DMS53 (cell line): ENCODE data around the gene CCN5.
A peak's percentile ranks its signal among the peaks of the same experiment; 100 is the strongest.

ENCODE experiments used
- DNase-seq: peaks from one replicate; lab custom pipeline; 2025; lab: John Stamatoyannopoulos, UW

Gene CCN5

DNA sequence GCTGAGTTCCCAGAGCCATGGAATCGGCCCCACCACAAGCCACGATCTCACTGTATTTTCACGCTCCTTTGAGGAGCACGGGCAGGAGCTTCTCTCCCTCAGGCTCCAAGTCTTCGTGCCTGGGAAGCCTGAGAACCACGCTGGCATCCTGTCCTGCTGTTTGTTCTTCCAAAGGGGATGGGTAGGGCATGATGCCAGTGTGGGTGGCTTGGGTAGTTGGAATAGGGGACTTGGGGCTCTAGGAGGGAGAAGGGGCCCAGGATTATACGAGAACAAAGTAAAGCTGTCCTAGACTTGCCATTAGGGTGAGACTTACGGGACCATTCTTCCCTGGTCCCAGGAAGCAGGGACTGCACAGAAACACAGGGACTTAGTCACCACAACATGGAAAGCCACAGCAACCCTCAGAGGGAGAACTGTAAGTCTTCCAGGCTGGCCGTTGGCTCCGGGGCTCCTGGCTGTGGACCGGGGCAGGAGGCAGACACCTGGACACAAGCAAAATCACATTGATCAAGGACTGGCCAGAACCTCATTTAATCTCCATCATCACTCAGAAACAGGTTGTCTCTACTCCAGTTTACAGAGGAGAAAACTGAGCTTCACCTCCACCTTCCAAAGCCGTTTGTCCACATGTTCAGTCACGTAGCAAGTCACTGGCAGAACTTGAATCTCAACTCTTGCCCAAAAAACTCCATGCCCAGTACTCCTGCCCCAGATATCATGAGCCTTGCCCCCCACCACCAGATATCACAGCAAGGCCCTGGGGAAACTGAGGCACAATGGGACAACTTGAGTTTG is 1.3 kb downstream of the CCN5 start:
- DNase-seq, result no peak

DNA sequence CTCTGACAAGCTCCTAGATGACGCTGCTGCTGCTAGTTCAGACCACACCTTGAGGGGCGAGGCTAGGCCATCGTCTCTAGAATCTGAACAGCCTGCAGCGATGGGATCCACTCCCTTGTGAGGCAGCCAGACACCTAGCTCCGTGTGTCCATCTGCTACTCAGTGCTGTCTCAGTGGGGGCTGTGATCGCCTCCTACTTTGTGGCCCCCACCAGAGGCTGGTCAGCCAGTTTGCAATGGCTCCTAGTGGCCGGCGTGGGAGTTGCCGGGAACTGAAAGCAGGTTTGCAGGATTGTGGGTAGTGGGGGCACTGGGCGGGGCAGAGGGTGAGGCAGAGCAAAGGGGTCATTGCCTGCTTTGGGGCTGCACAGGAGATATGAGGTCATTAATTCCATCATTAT is 2.8 kb downstream of the CCN5 start:
- peak; percentile 25 for DNase-seq

DNA sequence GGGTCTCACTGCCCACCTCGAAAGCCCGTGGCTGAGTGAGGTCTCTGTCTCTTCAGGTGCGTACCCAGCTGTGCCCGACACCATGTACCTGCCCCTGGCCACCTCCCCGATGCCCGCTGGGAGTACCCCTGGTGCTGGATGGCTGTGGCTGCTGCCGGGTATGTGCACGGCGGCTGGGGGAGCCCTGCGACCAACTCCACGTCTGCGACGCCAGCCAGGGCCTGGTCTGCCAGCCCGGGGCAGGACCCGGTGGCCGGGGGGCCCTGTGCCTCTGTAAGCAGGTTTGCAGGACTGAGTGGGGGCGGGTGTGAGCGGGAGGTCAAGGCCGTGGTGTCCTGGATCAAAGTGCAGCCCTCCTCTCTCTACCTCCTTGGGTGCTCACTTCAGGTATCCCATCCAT is 4.7 kb downstream of the CCN5 start:
- no peak for DNase-seq

GRCh38 chr20:44720621-44720996 is 5.4 kb downstream of the CCN5 start:
- DNase-seq, result no peak

GRCh38 chr20:44720997-44721784 is 6.0 kb downstream of the CCN5 start:
- no peak for DNase-seq

DNA sequence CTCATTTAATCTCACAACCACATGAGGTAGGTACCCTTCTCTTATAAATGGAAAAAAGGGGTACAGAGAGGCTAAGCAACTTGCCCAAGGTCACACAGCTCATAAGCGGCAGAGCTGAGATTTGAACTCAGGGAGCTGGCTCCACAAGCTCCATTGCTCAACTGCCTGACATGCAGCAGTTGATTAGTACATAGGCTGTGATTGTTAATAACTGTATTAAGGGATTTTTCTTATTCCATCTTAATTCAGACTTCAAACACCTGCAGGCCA is 6.6 kb downstream of the CCN5 start:
- DNase-seq, result no peak

DNA sequence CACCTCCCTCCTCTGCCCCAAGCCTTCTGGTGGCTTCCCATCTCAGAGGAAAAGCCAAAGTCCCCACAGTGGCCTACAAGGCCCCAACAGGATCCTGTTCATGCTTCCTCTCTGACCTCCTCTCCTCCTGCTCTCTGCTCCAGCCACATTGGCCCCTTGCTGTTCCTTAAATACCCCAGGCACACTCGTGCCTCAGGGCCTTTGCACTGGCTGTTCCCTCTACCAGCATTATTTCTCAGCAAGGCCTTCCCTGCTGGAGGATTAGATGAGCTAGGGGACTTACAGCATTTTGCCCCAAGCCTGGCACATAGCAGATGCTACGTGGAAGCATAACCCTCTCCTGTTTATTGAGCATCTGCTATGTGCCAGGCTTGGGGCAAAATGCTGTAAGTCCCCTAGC is 7.8 kb downstream of the CCN5 start:
- DNase-seq, result no peak

- DNase-seq, result no peak
These were observed 8.2 kb downstream of the CCN5 start for GRCh38 chr20:44723391-44723790.

- DNase-seq, result no peak
These were observed 8.7 kb downstream of the CCN5 start for GRCh38 chr20:44723798-44724362.

GRCh38 chr20:44724423-44725091 is 9.4 kb downstream of the CCN5 start:
- no peak for DNase-seq

GRCh38 chr20:44725837-44726236 is 10.7 kb downstream of the CCN5 start:
- no peak for DNase-seq

DNA sequence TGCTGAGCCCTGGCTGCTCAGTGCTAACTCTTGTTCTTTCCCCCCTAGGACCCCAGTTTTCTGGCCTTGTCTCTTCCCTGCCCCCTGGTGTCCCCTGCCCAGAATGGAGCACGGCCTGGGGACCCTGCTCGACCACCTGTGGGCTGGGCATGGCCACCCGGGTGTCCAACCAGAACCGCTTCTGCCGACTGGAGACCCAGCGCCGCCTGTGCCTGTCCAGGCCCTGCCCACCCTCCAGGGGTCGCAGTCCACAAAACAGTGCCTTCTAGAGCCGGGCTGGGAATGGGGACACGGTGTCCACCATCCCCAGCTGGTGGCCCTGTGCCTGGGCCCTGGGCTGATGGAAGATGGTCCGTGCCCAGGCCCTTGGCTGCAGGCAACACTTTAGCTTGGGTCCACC is 11.9 kb downstream of the CCN5 start:
- DNase-seq, result no peak

- DNase-seq, result no peak
These were observed 12.5 kb downstream of the CCN5 start for GRCh38 chr20:44727651-44728050.

- peak; percentile 79 for DNase-seq
These were observed 13.8 kb downstream of the CCN5 start for GRCh38 chr20:44728801-44729443.

- DNase-seq, result no peak
These were observed 15.3 kb downstream of the CCN5 start for GRCh38 chr20:44730441-44730840.

- no peak for DNase-seq
These were observed 16.5 kb downstream of the CCN5 start for GRCh38 chr20:44731657-44732056.

- no peak for DNase-seq
These were observed 17.2 kb downstream of the CCN5 start for GRCh38 chr20:44732327-44732726.

- DNase-seq, result peak; percentile 76
These were observed 18.3 kb downstream of the CCN5 start for GRCh38 chr20:44733341-44734069.

DNA sequence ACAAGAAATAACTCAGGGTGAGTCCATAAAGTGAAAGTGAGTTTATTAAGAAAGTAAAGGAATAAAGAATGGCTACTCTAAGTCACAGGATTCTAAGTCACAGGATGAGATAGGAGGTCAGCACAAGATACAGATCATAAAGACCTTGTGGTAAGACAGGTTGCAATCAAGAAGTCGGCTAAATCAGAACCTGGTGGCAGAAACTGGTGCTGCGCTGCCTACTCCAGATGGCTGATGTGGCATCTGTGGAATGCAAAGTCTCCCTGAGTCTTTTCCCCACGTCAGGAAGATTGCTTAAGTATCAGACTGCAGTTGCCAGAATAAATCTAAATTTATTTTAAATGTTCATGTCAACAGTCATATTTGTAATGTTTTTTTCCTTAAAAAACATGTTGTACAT is 19.8 kb downstream of the CCN5 start:
- peak; percentile 24 for DNase-seq

- DNase-seq, result no peak
These were observed 20.6 kb downstream of the CCN5 start for GRCh38 chr20:44735816-44736169.

DNA sequence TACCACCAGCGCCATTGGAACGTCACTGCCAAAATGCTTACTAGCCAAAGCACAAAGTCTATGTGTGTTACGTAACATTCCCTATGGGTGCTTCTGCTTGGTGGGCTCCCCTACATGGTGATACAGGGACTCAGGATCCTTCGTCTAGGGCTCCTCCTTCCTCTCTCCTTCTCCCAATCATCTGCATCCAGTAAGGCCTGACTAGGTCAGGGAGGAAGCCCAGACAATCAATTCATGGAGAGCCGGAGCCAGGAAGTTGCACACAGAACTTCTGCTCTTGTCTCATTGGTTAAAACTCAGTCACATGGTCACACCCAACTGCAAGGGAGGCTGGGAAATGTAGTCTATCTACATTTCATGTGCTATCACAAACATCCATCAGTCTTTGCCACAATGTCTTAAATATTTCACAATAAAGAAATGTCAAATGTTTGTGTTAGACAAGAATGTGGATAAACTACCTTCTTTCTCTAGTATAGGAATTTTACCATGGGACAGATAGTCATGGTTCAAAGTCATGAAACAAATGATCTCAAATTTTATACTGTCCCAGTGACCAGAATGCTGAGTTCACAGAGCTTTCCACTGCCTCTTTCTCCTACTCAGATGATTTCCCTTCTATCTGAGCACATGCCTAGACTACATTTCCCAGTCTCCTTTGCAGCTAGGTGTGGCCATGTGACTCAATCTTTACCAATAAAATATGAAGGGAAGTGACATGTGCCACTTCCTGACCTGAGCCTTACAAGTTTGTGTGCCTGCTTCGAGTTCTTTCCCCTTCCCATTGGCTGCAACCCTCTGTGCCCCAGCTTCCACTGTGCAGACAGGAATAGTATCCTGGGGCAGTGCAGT is 21.2 kb downstream of the CCN5 start:
- peak; percentile 76 for DNase-seq
